ENCODE measurements around the gene DSE.

DSE gene

DNA sequence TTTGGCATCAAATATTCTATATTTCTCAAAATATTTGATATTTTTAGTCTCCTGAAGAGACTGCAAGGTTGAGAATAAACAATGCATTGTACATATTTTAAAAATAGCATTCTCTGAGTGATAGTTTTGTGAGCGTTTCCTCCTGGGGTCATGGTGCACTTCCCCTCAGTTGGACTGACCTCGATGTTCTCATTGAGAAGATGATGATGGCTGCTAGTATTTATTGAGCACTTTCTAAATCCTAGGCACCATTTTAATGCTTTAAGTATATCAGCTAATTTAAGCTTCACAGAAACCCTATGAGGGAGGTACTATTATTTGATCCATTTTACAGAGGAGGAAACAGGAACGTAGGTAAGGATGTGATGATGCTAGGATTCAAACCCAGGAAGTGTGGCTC lies 18.2 kb downstream of the DSE start:
- DNase-seq (ENCODE audit: low spot score): no peak

GRCh38 chr6:116389357-116389756 lies 18.6 kb downstream of the DSE start:
- no peak for DNase-seq (ENCODE audit: low spot score)

DNA sequence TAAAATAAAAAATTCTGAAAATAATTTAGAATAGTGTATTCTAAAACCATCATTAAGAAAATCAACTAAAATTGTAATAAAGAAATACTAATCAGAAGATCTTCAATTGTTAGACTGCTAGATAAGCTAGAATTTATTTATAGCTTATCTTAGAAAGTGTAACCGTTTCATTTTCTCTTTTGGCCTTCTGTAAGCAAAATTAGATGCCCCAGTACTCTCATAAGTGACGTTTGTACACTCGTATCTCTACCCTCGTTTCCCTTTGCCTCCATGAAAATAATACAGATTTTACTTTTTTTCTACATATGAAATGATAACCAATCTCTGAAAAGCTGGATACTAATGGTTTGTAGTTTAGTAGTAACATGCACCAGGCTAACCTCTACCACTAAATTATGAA lies 19.8 kb downstream of the DSE start:
- no peak for DNase-seq (ENCODE audit: low spot score)

GRCh38 chr6:116392132-116393013 lies 21.6 kb downstream of the DSE start:
- no peak for DNase-seq (ENCODE audit: low spot score)

GRCh38 chr6:116393430-116393829 lies 22.7 kb downstream of the DSE start:
- peak; percentile 17 for DNase-seq (ENCODE audit: low spot score)

- DNase-seq (ENCODE audit: low spot score): no peak
Measured at GRCh38 chr6:116395647-116396046, 24.9 kb downstream of the DSE start.

DNA sequence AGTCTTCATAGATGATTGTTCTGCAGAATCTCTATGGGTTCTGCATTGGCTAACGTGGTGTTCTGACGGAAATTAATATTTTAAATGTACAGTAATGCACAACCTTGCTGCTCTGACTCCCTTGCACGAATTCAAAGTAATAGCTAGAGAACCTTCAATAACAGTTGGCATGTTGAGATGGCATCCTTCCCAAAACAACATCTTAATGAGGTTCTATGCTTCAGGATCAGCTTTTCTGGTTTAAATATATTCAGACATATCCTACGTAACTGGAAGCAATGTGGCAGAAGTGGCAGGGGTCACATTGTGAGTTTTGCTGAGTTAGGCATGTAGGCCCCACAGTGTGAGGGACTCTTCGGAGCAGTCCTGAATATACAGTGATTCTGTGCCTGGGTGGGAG lies 25.7 kb downstream of the DSE start:
- no peak for DNase-seq (ENCODE audit: low spot score)

- no peak for DNase-seq (ENCODE audit: low spot score)
Measured at GRCh38 chr6:116397914-116398313, 27.2 kb downstream of the DSE start.

DNA sequence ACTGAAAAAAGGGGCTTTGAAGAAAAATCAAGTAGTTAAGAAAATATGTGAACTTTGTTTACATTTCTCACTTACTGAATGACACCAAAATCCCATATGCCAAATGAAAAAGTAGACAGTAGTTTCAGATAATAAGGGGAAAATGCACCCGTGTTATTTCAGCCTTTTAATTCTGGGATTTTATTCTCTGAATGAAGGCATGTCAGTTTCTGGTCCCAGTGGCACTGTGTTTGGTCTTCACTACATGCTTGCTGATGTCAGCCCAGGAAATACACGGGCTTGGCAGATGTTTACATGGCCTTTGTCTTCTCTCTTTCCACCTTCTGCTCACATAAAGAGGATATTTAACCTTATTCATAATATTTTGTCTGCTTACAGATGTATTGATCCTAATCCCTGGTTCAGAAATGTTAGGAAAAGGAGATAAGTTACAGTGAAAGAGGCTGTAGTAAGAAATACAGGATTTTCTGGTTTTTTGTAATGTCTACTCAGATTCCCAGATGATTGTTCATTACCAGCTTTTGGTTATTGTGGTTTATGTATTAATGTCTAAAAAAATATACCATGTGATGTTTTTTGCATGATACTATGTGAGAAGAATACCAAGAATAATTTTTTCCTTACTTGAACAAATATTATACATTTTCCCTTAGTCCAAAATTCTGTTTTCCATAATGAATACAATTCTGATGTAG lies 27.7 kb downstream of the DSE start:
- no peak for DNase-seq (ENCODE audit: low spot score)

- DNase-seq (ENCODE audit: low spot score): no peak
Measured at GRCh38 chr6:116399287-116399686, 28.5 kb downstream of the DSE start.

DNA sequence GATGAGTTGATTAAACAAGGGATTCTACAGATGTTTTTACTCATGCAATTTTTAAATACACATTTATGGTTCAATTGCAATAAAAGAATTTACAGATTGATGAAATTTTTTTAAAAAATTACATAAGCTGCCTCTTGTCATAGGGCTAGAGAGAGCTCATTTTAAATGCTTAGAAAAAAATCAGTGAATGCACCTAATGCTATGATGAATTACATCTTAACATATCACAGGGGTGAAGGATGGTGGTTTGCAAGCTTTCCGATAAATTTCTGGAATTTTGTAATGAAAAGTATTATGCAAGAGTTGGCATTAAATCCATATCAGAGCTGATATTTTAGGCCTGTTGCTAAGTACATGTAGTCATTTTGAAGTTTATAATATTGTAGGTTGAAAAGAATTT lies 29.6 kb downstream of the DSE start:
- DNase-seq (ENCODE audit: low spot score): no peak

- DNase-seq (ENCODE audit: low spot score): no peak
Measured at GRCh38 chr6:116402108-116402937, 31.6 kb downstream of the DSE start.

DNA sequence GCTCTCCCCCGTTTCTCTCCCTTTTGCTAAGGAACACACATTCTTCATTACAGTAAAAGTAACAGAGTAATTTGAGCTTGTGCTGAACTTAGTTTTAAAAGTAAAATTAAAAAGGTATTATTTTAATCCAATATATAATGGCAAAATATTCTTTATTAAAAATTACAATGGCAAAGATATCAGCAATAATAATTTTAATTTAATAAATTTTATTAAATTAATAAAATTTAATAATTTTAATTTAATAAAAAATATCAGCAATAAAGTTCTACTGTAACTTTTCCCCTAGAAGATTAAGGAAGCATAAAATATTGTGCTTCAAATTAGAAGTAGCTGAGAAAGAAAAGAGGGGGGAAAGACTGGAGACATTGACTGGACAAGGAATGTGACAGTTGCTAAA lies 32.5 kb downstream of the DSE start:
- DNase-seq (ENCODE audit: low spot score): no peak

DNA sequence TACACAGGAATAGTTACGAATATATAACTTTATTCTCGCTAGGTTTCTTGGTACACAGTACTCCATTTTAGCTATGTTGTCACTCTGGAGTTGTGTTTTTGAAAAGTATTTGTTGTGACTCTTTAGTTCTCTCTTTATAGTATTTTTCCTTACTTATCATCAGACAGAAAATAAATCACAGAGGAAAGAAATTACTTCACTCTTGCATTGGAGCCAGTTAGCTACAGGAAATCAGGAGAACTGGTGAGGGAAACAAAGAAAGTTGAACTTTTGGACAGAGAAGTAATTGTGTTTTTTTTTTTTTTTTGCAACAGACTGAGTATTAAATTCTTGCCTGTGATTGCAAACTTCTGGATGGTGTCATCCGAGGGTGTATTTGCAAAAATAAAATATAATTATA lies 33.9 kb downstream of the DSE start:
- DNase-seq (ENCODE audit: low spot score): no peak

DNA sequence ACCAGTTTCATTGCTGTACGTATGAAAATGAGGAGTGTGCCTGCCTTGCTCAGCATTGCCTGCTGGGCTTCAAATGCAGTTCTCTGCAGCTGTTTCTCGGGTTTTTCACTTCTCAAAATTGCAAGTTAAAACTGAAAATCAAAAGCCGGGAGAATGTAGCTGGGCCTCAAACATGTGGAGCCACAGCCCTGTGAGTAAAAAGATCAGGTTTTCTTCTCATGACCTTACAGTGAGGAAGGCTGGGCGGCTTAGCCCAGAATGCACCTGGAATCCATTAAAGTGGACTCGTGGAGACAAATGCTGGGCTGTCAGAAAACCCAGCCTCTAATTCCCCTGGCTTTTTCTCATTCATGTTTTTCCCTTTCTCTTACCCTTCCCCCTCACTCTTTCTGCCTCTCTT lies 34.4 kb downstream of the DSE start:
- peak; percentile 69 for DNase-seq (ENCODE audit: low spot score)

DNA sequence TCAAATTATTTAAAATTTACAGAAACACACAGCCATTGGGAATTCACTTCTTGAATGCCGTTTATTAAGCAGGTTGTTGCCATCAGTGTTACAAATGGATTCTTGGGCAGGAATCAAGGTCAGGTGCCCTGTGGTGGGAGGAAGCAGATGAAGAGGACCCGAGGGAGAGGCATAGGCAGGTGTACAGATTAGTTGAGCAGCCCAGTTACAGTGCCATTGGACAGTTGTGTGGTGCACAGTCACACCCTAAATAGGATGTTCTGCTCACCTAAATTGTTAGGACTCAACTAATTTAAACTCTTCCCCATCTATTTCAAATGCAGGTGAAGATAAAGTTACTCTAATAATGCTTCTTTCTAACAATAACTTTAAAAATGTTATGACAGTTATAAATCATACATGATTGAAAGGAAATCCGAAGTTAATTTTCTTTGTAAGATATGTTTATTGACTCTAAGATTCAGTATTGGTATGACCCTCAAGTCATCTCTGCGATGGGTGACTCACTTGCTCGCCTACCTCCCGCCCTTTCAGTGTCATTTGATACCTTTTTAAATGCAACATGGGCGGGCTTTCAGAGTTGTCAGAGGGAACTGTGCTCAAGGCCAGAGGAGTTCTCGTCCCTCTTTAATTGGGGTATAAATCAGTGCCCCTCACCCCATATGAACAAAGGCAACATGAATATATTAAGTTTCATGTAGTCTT lies 35.1 kb downstream of the DSE start:
- DNase-seq (ENCODE audit: low spot score): no peak

- DNase-seq (ENCODE audit: low spot score): no peak
Measured at GRCh38 chr6:116406678-116407345, 36.1 kb downstream of the DSE start.

GRCh38 chr6:116408491-116408890 lies 37.7 kb downstream of the DSE start:
- no peak for DNase-seq (ENCODE audit: low spot score)

GRCh38 chr6:116409756-116410155 lies 39.0 kb downstream of the DSE start:
- DNase-seq (ENCODE audit: low spot score): peak; percentile 76

DNA sequence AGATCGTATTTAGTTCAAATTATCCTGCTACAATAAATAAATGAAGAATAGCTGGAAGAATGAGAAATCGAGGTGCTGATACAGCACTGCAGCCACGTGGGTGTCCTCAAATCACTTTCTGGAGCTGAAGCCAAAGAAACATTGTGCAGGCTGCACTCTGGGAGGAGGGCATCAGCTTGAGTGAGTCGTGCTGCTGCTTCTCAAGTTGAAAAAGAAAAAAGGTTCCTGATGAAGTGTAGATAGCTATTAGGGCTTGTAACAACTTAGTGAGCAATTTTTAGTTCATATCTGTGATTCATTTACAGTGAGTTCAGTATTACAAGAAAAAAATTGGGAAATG lies 40.5 kb downstream of the DSE start:
- DNase-seq (ENCODE audit: low spot score): peak; percentile 3

- no peak for DNase-seq (ENCODE audit: low spot score)
Measured at GRCh38 chr6:116412270-116412669, 41.5 kb downstream of the DSE start.

GRCh38 chr6:116413357-116413756 lies 42.6 kb downstream of the DSE start:
- no peak for DNase-seq (ENCODE audit: low spot score)

Measured in NAMALWA (cell line).